ENCODE data around the gene GCNT2. TPM values are rescaled to one million over a fixed set of nuclear protein-coding genes. Genes with fewer than 3 reads are reported as not detected.
"Not testable (repeated sequence)": the region's sequence is repeated elsewhere in the genome, so short reads cannot be mapped to it uniquely, and the experiment has no call there.

The GCNT2 gene
- total RNA-seq, 1 experiment from 2014 or later = 33.4 TPM

DNA sequence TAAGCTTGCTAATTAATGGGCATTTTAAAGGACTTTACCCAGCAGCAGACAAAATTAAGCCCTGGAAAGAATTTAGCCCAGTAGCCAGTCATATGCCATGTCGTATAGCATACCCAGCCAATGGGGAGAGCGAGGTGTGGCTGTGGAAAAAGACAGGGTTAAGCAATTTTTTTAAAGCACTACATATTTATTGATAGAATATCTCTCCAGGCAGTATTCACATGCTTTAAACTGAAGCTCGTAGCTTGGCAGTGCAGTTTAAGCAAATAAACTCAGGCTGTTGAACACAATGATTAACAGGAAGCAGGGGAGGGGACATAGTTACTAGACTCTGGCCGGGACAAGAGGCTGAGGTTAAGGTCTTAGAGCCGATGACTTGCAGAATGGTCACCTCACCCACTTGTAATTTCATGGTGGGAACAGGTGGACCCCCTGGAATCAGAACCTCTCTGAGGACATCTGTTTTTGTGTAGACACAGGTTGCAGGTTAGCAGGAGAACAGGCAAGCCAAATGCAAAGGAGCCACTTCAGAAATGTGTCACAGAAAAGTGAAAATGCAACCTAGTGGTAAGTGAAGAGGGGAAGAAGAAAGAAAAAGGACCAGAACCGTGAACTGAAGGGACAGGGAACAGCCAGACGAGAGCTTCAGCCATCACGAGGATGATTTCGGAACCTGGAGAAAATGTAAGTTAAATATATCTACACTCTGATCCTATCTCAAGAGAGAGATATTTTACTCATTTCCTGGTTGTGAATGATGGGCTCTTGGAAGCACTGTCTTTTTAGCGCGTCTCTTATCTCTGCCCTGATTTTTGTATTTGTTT is 7.2 kb downstream of the GCNT2 start:
- DNase-seq = no peak
- no peak overlapping the region for H3K4me3 ChIP-seq (ENCODE audit: insufficient read depth, low read depth, low read length)

DNA sequence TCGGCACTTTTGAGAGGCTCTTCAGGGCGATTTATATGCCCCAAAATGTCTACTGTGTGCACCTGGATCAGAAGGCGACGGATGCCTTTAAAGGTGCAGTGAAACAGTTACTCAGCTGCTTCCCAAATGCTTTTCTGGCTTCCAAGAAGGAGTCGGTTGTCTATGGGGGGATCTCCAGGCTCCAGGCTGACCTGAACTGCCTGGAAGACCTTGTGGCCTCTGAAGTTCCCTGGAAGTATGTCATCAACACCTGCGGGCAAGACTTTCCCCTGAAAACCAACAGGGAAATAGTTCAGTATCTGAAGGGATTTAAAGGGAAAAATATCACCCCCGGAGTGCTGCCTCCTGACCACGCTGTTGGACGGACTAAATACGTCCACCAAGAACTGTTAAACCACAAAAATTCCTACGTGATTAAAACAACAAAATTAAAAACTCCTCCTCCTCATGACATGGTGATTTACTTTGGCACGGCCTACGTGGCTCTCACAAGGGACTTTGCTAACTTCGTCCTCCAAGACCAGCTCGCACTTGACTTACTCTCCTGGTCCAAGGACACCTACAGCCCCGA is 8.2 kb downstream of the GCNT2 start:
- no peaks in the 10 kb centered on the region for H3K36me3 ChIP-seq (replicated peaks; ENCODE audit: control insufficient read depth, insufficient read depth, low read length)
- H3K27me3 ChIP-seq (ENCODE audit: control insufficient read depth, insufficient read depth, low read length) = no peaks in the 10 kb centered on the region
- DNase-seq = no peak
- H3K4me3 ChIP-seq (ENCODE audit: insufficient read depth, low read depth, low read length) = no peak overlapping the region

More for the DNA sequence above, 7.2 kb downstream of the GCNT2 start:
- no peaks in the 10 kb centered on the region for H3K36me3 ChIP-seq (replicated peaks; ENCODE audit: control insufficient read depth, insufficient read depth, low read length)
- H3K27me3 ChIP-seq (ENCODE audit: control insufficient read depth, insufficient read depth, low read length) = no peaks in the 10 kb centered on the region

GRCh38 chr6:10529828-10530374 is 8.8 kb downstream of the GCNT2 start:
- H3K36me3 ChIP-seq (replicated peaks; ENCODE audit: control insufficient read depth, insufficient read depth, low read length); H3K4me3 ChIP-seq (ENCODE audit: insufficient read depth, low read depth, low read length); H3K27me3 ChIP-seq (ENCODE audit: control insufficient read depth, insufficient read depth, low read length); DNase-seq: not testable (repeated sequence)

DNA sequence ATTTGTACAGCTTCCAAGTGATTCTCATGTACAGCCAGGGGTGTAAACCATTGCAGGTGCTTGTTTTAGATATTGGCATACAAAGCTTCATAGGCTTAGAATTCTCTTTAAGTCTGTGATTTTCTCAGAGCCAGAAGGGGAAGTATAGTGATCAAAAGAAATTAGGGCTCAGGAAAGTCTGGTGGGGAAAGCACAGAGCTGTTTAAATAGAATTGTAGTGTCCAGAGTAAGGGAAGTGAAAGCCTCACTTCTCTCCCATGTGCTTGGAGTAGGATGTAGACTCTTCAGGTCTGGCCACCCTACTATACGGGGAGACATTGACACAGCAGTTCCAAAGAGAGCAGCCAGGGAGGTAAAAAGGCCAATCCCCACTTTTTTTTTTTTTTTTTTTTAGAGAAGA is 10.4 kb downstream of the GCNT2 start:
- Histone ChIP-seq H3K36me3 (replicated peaks; ENCODE audit: control insufficient read depth, insufficient read depth, low read length) (no peaks in the 10 kb centered on the region), H3K27me3 (ENCODE audit: control insufficient read depth, insufficient read depth, low read length) (no peaks in the 10 kb centered on the region), H3K4me3 (ENCODE audit: insufficient read depth, low read depth, low read length) (no peak overlapping the region)
- DNase-seq = no peak

GRCh38 chr6:10531942-10532341 is 10.8 kb downstream of the GCNT2 start:
- no peaks in the 10 kb centered on the region for H3K36me3 ChIP-seq (replicated peaks; ENCODE audit: control insufficient read depth, insufficient read depth, low read length)
- DNase-seq = no peak
- H3K4me3 ChIP-seq (ENCODE audit: insufficient read depth, low read depth, low read length) = no peak overlapping the region
- no peaks in the 10 kb centered on the region for H3K27me3 ChIP-seq (ENCODE audit: control insufficient read depth, insufficient read depth, low read length)

GRCh38 chr6:10532392-10532791 is 11.2 kb downstream of the GCNT2 start:
- DNase-seq = no peak
- H3K27me3 ChIP-seq (ENCODE audit: control insufficient read depth, insufficient read depth, low read length) = no peaks in the 10 kb centered on the region
- no peaks in the 10 kb centered on the region for H3K36me3 ChIP-seq (replicated peaks; ENCODE audit: control insufficient read depth, insufficient read depth, low read length)
- no peak overlapping the region for H3K4me3 ChIP-seq (ENCODE audit: insufficient read depth, low read depth, low read length)

- DNase-seq = no peak
- H3K4me3 ChIP-seq (ENCODE audit: insufficient read depth, low read depth, low read length) = no peak overlapping the region
- H3K27me3 ChIP-seq (ENCODE audit: control insufficient read depth, insufficient read depth, low read length) = no peaks in the 10 kb centered on the region
- no peaks in the 10 kb centered on the region for H3K36me3 ChIP-seq (replicated peaks; ENCODE audit: control insufficient read depth, insufficient read depth, low read length)
Measured at GRCh38 chr6:10534419-10534762, 13.2 kb downstream of the GCNT2 start.

DNA sequence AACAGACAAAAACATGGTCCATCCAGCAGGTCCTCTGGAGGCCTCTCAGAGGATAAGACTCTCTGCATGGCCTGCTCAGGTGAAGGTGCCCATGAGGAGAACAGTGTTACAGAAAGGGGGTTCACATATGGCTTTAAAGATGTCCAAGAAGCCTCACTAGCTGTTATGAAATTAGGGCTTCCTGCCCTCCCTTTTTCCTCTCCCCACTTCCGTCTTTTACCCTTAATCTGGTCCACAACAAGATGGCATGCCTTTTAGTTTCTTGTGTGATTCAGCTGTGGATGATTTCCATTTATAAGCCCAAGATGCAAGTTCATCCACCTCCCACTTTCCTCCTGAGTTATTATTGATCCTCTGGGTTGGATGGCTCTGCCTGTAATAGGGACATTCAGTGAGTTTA is 14.0 kb downstream of the GCNT2 start:
- no peaks in the 10 kb centered on the region for H3K36me3 ChIP-seq (replicated peaks; ENCODE audit: control insufficient read depth, insufficient read depth, low read length)
- DNase-seq = no peak
- H3K27me3 ChIP-seq (ENCODE audit: control insufficient read depth, insufficient read depth, low read length) = no peaks in the 10 kb centered on the region
- H3K4me3 ChIP-seq (ENCODE audit: insufficient read depth, low read depth, low read length) = no peak overlapping the region

DNA sequence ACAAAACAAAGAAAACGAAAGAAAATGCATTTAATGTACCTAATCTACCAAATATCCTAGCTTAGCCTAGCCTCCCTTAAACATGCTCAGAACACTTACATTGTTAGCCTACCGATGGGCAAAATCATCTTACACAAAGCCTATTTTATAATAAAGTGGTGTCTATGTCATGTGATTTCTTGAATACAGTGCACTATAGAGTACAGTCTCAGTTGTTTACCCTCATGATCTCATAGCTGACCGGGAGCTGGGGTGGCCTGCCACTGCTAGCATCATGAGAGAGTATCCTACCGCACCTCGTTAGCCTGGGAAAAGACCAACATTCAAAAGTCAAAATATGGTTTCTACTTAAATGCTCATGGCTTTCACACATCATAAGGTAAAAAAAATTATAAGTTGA is 16.6 kb downstream of the GCNT2 start:
- DNase-seq = no peak
- Histone ChIP-seq H3K36me3 (replicated peaks; ENCODE audit: control insufficient read depth, insufficient read depth, low read length) (no peaks in the 10 kb centered on the region), H3K27me3 (ENCODE audit: control insufficient read depth, insufficient read depth, low read length) (no peaks in the 10 kb centered on the region), H3K4me3 (ENCODE audit: insufficient read depth, low read depth, low read length) (no peak overlapping the region)

DNA sequence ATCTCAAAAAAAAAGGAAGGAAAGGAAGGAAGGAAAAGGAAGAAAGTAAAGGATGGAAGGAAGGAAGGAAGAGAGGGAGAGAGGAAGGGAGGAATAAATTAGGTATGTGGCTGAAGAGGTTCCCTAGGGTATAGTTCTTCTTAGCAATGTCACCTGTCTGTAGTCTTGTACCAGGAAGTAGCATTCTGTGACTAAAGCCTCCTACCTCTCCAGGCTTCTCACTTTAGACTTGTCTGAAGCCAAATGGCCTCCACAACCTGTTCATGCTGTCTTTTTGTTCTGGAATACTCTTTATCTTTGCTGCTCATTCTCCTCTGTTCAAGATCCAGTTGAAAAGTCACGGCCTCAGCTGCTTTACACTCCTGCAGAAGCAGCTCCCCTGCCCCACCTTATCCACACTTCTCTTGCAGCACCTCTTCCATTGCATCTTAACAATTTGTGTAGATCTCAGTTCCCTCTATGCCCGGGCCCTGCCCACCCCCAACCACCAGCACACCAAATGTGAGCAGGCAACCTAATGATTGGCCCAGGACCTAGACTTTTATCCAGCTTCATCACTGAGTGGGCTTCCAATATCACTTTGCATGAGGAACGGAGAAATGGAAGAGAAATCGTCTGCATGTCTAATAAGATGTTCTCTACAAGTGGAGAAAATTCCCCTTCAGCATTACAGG is 19.1 kb downstream of the GCNT2 start:
- Histone ChIP-seq H3K4me3 (ENCODE audit: insufficient read depth, low read depth, low read length) (no peak overlapping the region), H3K27me3 (ENCODE audit: control insufficient read depth, insufficient read depth, low read length) (no peaks in the 10 kb centered on the region), H3K36me3 (replicated peaks; ENCODE audit: control insufficient read depth, insufficient read depth, low read length) (no peaks in the 10 kb centered on the region)
- DNase-seq = no peak

GRCh38 chr6:10541591-10541990 is 20.4 kb downstream of the GCNT2 start:
- no peak for DNase-seq
- Histone ChIP-seq H3K36me3 (replicated peaks; ENCODE audit: control insufficient read depth, insufficient read depth, low read length) (no peaks in the 10 kb centered on the region), H3K4me3 (ENCODE audit: insufficient read depth, low read depth, low read length) (no peak overlapping the region), H3K27me3 (ENCODE audit: control insufficient read depth, insufficient read depth, low read length) (no peaks in the 10 kb centered on the region)

GRCh38 chr6:10542213-10542612 is 21.1 kb downstream of the GCNT2 start:
- H3K27me3 ChIP-seq (ENCODE audit: control insufficient read depth, insufficient read depth, low read length) = no peaks in the 10 kb centered on the region
- no peak for DNase-seq
- no peak overlapping the region for H3K4me3 ChIP-seq (ENCODE audit: insufficient read depth, low read depth, low read length)

DNA sequence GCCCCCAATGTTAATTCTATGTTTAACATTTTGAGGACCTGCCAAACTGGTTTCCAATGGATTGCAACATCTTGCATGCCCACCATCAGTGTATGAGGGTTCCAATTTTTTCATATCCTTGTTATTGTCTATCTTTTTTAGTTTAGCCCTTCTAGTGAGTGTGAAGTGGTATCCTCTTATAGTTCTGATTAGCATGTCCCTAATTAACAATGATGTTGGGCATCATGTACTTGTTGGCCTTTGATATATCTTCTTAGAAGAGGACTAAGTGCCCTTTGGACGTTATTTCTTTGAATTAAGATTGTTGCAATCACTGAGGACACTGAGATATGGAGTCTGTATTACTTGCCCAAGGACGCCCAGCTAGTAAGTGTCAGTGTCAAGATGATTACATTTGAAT is 22.3 kb downstream of the GCNT2 start:
- DNase-seq = no peak
- Histone ChIP-seq H3K36me3 (replicated peaks; ENCODE audit: control insufficient read depth, insufficient read depth, low read length) (no peaks in the 10 kb centered on the region), H3K27me3 (ENCODE audit: control insufficient read depth, insufficient read depth, low read length) (no peaks in the 10 kb centered on the region), H3K4me3 (ENCODE audit: insufficient read depth, low read depth, low read length) (no peak overlapping the region)

More at GRCh38 chr6:10542213-10542612, 21.1 kb downstream of the GCNT2 start:
- H3K36me3 ChIP-seq (replicated peaks; ENCODE audit: control insufficient read depth, insufficient read depth, low read length) = no peaks in the 10 kb centered on the region

DNA sequence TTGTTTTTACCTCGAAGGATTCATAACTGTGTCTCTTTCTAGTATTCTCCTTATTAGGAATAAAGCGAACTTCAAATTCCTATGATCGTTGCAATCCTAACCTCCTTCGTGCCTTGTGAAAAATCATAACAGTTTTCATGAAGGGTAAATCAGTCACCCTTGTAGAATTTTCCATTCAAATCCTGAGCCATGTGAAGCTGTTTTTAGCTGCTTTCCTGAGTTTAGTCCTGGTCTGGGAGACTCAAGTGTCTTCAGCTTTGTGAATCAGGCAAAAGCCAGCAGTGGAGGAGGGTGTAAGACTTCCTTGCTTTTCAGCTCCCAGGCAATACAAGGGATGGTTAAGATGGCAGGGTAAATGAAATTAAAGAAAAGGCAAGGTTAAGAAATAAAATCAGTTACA is 24.3 kb downstream of the GCNT2 start:
- DNase-seq = no peak

DNA sequence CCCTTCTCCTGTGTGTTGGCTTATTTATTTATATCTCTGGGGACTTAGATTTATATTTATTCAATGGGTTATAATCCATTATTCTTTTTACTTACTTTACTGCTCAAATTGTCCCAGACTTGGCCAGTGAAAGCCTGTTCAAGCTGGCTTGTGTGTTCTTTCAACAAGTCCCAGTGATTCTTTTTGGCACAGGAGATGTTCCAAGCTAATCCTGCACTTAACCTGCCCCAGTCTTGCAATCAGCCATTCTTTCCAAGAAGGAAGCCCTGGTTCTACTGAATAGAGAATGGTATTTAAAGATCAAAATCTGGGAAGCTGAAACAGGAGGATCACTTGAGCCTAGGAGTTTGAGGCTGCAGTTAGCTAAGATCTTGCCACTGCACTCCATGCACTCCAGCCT is 26.7 kb downstream of the GCNT2 start:
- no peak for DNase-seq
- no peaks in the 10 kb centered on the region for H3K27me3 ChIP-seq (ENCODE audit: control insufficient read depth, insufficient read depth, low read length)
- no peak overlapping the region for H3K4me3 ChIP-seq (ENCODE audit: insufficient read depth, low read depth, low read length)
- no peaks in the 10 kb centered on the region for H3K36me3 ChIP-seq (replicated peaks; ENCODE audit: control insufficient read depth, insufficient read depth, low read length)

More for the DNA sequence above, 24.3 kb downstream of the GCNT2 start:
- H3K4me3 ChIP-seq (ENCODE audit: insufficient read depth, low read depth, low read length) = no peak overlapping the region
- H3K36me3 ChIP-seq (replicated peaks; ENCODE audit: control insufficient read depth, insufficient read depth, low read length) = no peaks in the 10 kb centered on the region
- no peaks in the 10 kb centered on the region for H3K27me3 ChIP-seq (ENCODE audit: control insufficient read depth, insufficient read depth, low read length)
